ENCODE results near the gene PLEKHS1.

PLEKHS1 gene

DNA sequence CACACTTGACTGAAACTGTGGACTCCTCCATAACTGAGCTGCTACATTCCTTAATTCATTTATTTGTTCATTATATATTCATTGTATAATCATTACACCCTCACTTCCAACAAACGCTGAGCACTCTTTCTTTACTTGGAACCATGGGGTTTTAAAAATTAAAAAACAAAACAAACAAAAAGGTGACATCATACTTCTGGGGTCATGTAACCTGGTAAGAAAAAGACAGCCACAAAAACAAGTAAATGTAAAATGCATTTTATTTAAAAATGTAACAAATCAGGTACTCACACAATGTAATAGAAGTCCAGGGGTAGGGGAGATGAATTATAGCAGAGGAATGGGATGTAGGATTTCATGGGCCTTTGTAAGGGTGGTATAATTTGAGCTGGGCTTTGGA lies 25.1 kb downstream of the PLEKHS1 start:
- TF ChIP-seq, protein P1, sequence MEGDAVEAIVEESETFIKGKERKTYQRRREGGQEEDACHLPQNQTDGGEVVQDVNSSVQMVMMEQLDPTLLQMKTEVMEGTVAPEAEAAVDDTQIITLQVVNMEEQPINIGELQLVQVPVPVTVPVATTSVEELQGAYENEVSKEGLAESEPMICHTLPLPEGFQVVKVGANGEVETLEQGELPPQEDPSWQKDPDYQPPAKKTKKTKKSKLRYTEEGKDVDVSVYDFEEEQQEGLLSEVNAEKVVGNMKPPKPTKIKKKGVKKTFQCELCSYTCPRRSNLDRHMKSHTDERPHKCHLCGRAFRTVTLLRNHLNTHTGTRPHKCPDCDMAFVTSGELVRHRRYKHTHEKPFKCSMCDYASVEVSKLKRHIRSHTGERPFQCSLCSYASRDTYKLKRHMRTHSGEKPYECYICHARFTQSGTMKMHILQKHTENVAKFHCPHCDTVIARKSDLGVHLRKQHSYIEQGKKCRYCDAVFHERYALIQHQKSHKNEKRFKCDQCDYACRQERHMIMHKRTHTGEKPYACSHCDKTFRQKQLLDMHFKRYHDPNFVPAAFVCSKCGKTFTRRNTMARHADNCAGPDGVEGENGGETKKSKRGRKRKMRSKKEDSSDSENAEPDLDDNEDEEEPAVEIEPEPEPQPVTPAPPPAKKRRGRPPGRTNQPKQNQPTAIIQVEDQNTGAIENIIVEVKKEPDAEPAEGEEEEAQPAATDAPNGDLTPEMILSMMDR (IDR thresholded peaks at IDR 0.05; ENCODE audit: low read depth, low read length) = no peak
- Histone ChIP-seq H3K9me3 (ENCODE audit: severe bottlenecking) (no peaks in the 10 kb centered on the region), H3K36me3 (no peaks in the 10 kb centered on the region), H3K4me3 (ENCODE audit: low read depth, low read length) (no peak overlapping the region), H3K27ac (no peak overlapping the region), H3K27me3 (ENCODE audit: insufficient read depth, low read depth, severe bottlenecking) (peaks cover 7% of the 10 kb centered on the region)
- no peak for DNase-seq

DNA sequence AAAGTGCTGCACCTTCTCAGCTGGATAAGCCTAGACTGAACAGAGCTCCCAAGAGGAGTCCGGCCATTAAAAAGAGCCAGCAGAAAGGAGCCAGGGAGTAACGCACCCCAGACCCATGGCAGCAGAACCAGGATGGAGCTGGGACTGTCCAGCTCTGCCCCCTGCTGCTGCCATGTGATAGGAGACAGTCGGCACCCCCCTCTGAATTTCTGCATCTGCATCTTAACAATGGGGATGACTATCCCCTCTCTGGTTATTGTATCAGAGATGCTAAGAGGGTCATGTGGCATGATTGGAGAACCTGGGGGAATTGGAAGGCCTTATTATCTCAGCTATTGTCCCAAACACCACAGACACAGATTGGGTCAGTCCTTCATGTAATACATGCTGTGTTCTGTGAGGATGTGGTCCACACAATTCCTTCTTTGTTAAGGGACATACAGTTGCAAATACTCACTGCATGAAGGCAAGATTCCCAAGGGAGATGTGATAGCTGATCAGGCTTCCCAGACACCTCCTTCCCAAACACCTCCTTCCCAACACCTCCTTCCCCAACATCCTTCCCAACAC lies 29.3 kb downstream of the PLEKHS1 start:
- no peak overlapping the region for H3K27ac ChIP-seq
- no peak for DNase-seq
- H3K9me3 ChIP-seq (ENCODE audit: severe bottlenecking) = no peaks in the 10 kb centered on the region
- no peak overlapping the region for H3K4me3 ChIP-seq (ENCODE audit: low read depth, low read length)
- H3K36me3 ChIP-seq = no peaks in the 10 kb centered on the region
- TF ChIP-seq, protein P1 (IDR thresholded peaks at IDR 0.05; ENCODE audit: low read depth, low read length) = peak; percentile 29; the same call in 1 of the 2 replicates
- H3K27me3 ChIP-seq (ENCODE audit: insufficient read depth, low read depth, severe bottlenecking) = peaks cover 5% of the 10 kb centered on the region

GRCh38 chr10:113782367-113782766 lies 30.9 kb downstream of the PLEKHS1 start:
- no peak for DNase-seq
- Histone ChIP-seq H3K4me3 (ENCODE audit: low read depth, low read length) (no peak overlapping the region), H3K9me3 (ENCODE audit: severe bottlenecking) (no peaks in the 10 kb centered on the region), H3K27ac (no peak overlapping the region), H3K27me3 (ENCODE audit: insufficient read depth, low read depth, severe bottlenecking) (peaks cover 5% of the 10 kb centered on the region), H3K36me3 (no peaks in the 10 kb centered on the region)
- TF ChIP-seq, protein P1 (IDR thresholded peaks at IDR 0.05; ENCODE audit: low read depth, low read length) = no peak

DNA sequence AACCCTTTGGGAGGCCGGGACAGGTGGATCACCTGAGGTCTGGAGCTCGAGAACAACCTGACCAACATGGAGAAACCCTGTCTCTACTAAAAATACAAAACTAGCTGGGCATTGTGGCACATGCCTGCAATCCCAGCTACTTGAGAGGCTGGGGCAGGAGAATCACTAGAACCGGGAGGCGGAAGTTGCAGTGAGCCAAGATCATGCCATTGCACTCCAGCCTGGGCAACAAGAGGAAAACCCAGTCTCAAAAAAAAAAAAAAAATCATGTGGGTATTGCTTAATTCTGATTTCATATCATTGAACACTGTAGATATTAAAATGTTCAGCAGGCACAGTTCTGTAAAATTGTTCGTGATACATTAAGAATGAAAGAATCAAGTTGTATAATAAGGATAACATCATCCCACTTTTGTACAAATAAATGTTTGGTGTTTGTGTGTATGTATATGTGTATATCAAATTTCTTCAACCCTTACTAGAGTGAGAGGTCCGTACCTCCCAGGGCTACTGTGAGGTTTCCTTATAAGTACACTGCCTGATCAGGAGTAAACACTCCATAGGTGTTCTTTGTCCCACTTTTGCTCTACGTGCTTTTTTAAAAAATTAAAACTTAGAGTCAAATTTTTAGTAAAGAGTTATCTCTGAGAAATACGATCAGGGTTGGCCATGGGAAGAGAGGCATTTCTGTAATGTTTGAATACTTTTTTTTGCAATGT lies 31.7 kb downstream of the PLEKHS1 start:
- TF ChIP-seq, protein P1 (IDR thresholded peaks at IDR 0.05; ENCODE audit: low read depth, low read length) = no peak
- Histone ChIP-seq H3K27me3 (ENCODE audit: insufficient read depth, low read depth, severe bottlenecking) (peaks cover 5% of the 10 kb centered on the region), H3K27ac (no peak overlapping the region), H3K4me3 (ENCODE audit: low read depth, low read length) (no peak overlapping the region), H3K36me3 (no peaks in the 10 kb centered on the region), H3K9me3 (ENCODE audit: severe bottlenecking) (no peaks in the 10 kb centered on the region)
- no peak for DNase-seq

- H3K9me3 ChIP-seq (ENCODE audit: severe bottlenecking) = no peaks in the 10 kb centered on the region
- no peaks in the 10 kb centered on the region for H3K27me3 ChIP-seq (ENCODE audit: insufficient read depth, low read depth, severe bottlenecking)
- no peak overlapping the region for H3K4me3 ChIP-seq (ENCODE audit: low read depth, low read length)
- TF ChIP-seq, protein P1 (IDR thresholded peaks at IDR 0.05; ENCODE audit: low read depth, low read length) = no peak
- H3K27ac ChIP-seq = no peak overlapping the region
- no peaks in the 10 kb centered on the region for H3K36me3 ChIP-seq
- no peak for DNase-seq
Measured at GRCh38 chr10:113788604-113789083, 37.2 kb downstream of the PLEKHS1 start.

All from WERI-Rb-1 (cell line).